Limb (tissue), 2 donors: ENCODE results near the gene SCAPER.
"Not testable (repeated sequence)": the region's sequence is repeated elsewhere in the genome, so short reads cannot be mapped to it uniquely, and the experiment has no call there.

Experiments used
- DNase-seq, 2 donors: peaks; one replicate each; pipeline ENCODE4 v3.0.0-alpha.2; 2016; ENCODE audit errors: extremely low spot score in 2 of 2

The SCAPER gene

DNA sequence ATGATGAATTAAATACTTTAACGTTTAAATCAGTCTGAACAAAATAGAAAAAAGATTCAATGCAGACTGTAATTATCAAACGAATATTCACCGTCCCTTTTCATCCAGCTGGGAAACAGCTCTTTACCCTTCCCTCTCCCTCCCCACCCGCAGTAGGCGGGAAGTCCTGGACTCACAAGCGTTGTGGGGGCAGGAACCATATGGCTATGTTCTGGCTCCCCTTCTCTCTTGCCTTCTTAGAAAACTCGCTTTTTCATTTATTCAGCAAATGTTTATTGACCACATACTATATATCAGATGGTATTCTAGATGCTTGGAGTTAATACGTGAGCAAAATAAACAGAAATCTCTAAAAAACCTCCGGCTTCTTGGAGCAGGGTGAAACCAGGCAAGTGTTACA, 715 bp upstream of the SCAPER start:
- DNase-seq: peak in 1 of 2 donors; percentile 35

DNA sequence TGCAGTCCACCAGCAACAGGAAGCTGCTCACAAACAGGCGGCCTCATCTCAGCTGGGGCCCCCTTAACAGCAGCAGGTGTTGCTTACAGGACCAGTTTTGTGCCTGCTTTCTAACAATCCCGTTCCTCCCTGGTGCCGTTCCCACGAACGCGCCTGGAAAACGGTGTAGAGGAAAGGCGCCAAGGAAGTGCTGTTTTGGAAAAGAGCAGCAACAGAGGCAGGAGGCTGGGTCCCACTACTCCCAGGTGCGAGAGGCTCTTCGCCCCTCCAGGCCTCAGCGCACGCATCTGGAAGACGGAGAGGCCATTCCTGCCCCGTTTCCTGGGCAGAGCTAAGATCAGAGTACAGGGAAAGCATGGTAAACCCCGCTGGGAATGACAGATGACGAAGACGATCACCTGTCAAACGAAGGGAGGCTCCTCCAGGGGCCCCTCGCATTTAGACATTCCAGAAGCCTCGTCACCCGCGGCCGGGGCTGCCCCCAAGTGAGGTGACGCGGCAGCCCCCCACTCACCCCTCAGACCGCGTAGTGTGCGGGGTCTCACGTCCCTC, 603 bp downstream of the SCAPER start:
- DNase-seq: peak in 1 of 2 donors; percentile 17

DNA sequence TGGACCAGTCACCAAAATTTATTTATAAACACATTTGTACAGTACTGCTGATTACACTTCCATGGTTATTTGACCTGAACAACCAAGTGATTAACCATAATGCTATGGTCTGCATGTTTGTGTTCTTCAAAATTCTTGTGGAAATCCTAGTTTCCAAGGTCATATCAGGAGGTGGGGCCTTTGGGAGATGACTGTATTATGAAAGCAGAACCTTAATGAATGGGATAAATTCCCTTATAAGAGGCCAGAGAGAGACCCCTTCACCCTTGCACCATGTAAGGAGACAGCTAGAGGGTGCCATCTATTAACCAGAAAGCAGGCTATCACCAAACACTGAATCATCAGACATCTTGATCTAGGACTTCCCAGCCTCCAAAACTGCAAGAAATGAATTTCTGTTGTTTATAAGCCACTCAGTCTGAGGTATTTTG, 1.9 kb downstream of the SCAPER start:
- no peak for DNase-seq

DNA sequence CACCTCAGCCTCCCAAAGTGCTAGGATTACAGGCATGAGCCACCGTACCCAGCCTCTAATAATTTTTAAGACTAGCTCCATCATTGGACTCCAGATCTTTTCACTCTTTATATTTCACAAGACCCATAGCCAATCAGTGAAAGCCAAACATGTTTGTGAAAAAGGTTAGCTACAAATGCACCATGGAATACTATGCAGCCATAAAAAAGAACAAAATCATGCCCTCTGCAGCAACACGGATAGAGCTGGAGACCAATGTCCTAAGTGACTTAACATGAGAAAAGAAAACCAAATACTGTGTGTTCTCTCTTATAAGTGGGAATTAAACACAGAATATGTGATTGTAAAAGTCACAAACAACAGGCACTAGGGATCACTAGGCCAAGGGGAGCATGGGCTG, 3.2 kb downstream of the SCAPER start:
- DNase-seq: no peak

DNA sequence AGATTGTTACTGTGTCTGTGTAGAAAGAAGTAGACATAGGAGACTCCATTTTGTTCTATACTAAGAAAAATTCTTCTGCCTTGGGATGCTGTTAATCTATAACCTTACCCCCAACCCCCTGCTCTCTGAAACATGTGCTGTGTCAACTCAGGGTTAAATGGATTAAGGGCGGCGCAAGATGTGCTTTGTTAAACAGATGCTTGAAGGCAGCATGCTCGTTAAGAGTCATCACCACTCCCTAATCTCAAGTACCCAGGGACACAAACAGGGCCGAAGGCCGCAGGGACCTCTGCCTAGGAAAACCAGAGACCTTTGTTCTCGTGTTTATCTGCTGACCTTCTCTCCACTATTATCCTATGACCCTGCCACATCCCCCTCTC, 5.2 kb downstream of the SCAPER start:
- not testable (repeated sequence) for DNase-seq

DNA sequence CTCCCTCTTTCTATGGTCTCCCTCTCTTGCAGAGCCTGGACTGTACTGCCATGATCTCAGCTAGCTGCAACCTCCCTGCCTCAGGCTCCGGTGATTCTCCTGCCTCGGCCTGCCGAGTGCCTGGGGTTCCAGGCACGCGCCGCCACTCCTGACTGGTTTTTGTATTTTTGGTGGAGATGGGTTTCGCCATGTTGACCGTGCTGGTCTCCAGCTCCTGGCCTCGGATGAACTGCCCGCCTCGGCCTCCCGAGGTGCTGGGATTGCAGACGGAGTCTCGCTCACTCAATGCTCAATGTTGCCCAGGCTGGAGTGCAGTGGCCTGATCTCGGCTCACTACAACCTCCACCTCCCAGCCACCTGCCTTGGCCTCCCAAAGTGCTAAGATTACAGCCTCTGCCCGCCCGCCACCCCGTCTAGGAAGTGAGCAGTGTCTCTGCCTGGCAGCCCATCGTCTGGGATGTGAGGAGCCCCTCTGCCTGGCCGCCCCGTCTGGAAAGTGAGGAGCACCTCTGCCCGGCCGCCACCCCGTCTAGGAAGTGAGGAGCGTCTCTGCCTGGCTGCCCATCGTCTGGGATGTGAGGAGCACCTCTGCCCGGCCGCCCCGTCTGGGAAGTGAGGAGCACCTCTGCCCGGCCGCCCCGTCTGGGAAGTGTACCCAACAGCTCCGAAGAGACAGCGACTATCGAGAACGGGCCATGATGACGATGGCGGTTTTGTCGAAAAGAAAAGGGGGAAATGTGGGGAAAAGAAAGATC, 5.8 kb downstream of the SCAPER start:
- DNase-seq: not testable (repeated sequence)

DNA sequence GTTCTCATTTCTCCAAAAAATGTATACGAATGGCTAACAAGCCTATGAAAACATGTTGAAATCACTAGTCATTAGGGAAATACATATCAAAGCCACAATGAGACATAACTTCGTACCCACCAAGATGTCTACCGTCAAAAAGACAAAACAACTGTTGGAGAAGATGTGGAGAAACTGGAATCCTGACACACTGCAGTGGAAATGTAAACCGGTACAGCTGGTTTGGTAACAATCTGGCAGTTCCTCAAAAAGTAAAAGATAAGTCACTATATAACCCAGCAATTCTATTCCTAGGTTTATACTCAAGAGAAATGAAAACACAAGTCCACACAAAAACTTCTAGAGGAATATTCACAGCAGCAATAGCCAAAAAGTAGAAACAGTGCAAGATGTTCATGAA, 7.0 kb downstream of the SCAPER start:
- no peak for DNase-seq

DNA sequence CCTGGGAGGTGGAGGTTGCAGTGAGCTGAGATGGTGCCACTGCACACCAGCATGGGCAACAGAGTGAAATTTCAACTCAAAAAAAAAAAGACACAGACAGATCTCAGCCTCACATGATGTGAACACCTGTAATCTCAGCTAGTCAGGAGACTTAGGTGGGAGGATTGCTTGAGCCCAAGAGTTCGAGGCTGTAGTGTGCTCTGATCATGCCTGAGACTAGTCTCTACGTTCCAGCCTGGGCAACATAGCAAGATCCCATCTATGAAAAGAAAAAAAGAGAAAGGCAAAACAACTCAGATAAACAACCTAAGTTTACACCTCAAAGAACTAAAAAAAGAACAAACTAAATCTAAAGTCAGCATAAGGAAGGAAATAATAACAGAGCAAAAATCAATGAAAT, 11.0 kb downstream of the SCAPER start:
- no peak for DNase-seq

DNA sequence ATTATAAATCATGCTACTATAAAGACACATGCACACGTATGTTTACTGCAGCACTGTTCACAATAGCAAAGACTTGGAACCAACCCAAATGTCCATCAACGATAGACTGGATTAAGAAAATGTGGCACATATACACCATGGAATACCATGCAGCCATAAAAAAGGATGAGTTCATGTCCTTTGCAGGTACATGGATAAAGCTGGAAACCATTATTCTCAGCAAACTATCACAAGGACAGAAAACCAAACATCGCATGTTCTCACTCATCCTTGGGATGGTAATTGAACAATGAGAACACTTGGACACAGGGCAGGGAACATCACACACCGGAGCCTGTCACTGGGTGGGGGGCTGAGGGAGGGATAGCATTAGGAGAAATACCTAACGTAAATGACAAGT, 12.3 kb downstream of the SCAPER start:
- DNase-seq: not testable (repeated sequence)

DNA sequence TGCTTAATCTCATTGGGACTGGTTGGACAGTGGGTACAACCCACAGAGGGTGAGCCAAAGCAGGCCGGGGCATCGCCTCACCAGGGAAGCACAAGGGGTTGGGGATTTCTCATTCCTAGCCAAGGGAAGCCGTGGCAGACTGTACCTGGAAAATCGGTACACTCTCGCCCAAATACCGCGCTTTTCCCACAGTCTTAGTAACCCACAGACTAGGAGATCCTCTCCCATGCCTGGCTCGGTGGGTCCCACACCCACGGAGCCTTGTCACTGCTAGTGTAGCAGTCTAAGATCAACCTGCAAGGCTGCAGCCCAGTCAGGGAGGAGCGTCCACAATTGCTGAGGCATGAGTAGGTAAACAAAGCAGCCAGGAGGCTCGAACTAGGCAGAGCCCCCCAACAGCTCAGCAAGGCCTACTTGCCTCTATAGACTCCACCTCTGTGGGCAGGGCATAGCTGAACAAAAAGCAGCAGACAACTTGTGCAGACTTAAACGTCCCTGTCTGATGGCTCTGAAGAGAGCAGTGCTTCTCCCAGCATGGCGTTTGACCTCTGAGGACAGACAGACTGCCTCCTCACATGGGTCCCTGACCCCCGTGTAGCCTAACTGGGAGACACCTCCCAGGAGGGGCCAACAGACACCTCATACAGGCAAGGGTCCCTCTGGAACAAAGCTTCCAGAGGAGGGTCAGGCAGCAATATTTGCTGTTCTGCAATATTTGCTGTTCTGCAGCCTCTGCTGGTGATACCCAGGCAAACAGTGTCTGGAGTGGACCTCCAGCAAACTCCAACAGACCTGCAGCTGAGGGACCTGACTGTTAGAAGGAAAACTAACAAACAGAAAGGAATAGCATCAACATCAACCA, 17.6 kb downstream of the SCAPER start:
- DNase-seq: not testable (repeated sequence)

DNA sequence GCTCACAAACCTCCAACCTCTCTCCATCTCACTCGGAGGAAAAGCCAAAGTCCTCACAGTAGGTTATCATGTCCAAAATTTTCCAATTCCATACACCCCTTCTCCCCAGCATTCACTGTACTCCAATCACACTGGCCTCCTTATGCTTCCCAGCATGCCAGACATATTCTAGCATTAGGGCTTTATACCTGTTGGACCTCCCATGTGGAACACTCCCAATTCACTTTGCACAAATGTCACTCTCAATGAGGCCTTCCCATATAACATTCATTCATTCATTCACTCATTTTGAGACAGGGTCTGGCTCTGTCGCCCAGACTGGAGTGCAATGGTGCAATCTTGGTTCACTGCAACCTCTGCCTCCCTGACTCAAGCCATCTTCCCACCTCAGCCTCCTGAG, 19.9 kb downstream of the SCAPER start:
- DNase-seq: no peak

DNA sequence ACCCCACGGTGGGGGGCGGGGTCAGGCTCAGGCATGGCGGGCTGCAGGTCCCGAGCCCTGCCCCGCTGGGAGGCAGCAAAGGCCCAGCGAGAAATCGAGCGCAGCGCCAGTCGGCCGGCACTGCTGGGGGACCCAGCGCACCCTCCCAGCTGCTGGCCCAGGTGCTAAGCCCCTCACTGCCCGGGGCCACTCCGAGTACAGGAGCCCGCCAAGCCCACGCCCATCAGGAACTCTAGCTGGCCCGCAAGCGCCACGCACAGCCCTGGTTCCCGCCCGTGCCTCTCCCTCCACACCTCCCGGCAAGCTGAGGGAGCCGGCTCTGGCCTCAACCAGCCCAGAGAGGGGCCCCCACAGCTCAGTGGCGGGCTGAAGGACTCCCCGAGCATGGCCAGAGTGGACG, 29.2 kb downstream of the SCAPER start:
- DNase-seq: no peak

DNA sequence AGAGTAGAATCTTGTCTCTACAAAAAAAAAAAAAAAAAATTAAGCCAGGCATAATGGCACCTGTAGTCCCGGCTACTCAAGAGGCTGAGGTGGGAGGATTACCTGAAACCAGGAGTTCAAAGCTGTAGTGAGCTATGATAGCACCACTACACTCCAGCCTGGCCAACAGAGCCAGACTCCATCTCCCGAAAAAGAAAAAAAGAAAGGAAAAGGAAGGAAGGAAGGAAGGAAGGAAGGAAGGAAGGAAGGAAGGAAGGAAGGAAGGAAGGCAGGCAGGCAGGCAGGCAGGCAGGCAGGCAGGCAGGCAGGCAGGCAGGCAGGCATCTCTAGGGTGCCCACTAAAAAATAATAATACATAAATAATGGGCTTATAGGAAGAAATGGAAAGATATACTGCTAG, 32.1 kb downstream of the SCAPER start:
- not testable (repeated sequence) for DNase-seq

DNA sequence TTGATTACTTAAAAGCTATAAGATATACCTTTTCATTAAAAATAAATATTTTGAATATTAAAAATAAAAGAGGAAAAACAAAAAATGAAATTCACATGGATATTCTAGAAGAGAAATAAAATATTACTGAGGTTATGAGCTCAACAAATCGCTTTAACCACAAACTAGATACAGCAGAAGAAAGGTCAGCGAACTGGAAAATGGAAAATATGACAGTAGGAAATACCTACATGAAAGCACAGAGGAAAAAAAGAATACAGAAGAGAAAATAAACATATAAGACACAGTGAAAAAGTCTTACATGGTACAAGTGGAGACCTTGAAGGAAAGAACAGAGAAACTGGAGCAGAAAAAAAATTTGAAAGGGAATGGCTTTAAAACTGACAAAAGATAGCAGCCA, 33.2 kb downstream of the SCAPER start:
- DNase-seq: no peak

DNA sequence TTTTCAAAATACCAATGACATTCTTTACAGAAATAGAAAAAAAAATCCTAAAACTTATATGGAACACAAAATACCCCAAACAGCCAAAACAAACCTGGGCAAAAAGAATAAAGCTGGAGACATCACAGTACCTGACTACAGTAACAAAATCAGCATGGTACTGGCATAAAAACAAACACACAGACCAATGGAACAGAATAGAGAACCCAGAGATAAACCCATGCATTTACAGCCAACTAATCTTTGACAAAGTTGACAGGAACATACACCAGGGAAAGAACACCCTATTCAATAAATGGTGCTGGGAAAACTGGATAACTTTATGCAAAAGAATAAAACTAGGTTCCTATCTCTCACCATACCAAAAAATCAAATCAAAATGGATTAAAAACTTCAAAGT, 36.4 kb downstream of the SCAPER start:
- no peak for DNase-seq

DNA sequence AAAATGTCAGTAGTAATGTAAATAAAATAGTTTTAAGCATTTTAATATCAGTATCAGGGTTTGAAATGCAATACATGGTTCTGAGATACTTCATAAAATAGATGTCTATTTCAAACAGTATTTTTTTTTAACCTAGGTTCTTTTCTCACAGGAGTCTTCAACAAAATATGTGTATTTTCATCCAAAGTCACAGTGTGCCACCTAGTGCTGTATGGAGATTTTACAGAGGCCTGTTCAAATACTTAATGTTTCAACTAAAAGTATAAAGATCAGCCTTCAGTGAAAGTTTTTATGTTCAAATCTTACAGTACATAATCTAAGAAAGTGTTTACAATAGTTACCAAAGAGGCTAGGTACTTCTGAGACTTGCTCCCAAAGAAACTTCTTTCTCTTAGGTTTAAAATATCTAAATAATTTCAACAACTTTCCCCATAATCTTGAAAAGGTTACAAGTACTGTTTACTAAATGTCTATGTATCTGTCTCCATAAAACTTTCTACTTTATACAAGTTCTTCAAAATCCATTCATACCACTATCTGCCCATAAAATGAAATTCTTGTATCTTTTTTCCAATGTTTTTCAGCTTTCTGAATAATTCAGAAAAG, 38.3 kb downstream of the SCAPER start:
- DNase-seq: peak; percentile 36 to 42

DNA sequence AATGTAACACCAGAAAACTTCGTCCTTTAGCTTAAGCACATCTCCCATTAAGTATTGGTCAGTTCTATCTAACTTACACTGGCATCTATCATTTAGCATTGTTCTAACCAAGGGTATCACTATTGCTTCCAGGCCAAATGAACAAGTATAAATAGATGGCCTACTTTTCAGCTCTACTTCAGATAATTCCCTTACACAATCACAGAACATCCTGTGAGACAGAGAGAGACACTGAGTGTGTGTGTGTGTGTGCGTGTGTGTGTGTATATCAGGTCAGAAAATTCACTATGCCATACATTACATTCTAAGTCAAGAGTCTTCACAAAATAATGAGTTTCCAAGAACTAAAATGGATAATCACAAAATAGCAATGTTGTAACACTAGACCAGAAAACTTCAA, 39.1 kb downstream of the SCAPER start:
- DNase-seq: no peak

DNA sequence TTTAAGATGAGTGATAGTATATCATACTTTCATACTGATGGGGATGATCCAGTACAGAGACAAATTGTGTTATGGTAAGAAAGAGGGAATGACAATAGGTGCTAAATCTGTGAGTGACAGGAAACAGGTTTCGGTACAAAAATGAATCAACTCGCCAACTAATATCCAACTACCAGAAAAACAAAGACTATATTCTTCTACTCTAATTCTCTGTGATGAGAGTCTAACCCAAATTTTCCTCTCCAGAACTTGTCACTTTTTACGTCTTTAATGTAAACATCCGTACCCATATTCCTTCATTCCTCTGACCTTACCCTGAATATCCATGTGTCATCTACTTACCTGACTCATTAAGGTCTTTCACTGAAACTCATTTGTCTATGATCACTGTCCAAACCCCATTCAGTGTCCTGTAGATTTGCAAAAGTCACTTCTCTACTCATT, 39.6 kb downstream of the SCAPER start:
- no peak for DNase-seq

DNA sequence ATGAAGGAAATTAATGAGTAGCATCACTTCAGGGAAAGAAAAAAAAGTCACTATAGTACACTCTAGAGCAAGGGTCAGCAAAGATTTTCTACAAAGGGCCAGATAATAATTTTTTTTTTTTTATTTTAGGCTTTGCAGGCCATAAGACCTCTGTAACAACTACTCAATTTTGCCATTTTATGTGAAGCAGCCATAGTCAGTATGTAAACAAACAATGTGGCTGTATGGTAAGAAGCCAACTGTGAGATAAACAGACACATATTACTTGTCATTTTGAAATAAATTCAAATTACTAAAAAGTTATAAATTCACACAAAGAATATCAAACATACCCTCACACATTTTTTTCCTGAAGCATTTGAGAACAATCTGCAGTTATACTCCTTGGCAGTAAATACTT, 40.6 kb downstream of the SCAPER start:
- DNase-seq: no peak

DNA sequence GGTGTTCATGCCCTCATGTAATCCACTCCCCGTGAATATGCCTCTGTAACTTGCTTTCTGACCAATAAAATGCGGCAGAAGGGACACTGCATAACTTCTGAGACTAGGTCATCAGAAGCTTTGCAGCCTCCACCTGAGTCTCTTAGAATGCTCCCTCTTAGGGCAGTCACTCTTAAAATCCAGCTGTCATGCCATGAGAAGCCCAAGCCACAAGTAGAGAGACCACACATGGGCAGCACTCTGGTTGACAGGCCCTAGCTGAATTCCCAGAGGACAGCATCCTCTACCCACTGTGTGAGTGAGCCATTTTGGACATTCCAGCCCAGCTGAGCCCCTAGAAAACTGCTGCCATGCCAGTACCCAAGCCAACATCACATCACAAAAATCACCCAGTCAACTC, 41.4 kb downstream of the SCAPER start:
- no peak for DNase-seq

DNA sequence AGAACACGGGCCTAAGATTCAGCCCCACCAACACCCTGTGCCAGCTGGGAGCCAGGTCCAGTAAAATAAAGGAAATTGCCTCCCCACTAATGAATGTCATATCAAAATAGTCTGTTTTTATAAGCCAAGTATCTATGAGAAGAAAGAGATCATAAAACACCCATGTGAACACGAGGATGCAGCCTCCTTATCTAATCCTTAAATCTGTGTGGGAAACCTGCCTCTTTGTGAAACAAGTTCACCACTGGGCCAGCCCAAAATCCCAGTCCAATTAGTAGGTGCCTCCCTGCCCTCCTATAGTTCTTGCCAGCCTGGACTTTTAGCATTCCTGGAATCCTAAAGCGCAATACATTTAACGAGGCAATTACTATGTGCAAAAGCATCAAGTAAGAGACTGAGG, 42.0 kb downstream of the SCAPER start:
- DNase-seq: no peak

DNA sequence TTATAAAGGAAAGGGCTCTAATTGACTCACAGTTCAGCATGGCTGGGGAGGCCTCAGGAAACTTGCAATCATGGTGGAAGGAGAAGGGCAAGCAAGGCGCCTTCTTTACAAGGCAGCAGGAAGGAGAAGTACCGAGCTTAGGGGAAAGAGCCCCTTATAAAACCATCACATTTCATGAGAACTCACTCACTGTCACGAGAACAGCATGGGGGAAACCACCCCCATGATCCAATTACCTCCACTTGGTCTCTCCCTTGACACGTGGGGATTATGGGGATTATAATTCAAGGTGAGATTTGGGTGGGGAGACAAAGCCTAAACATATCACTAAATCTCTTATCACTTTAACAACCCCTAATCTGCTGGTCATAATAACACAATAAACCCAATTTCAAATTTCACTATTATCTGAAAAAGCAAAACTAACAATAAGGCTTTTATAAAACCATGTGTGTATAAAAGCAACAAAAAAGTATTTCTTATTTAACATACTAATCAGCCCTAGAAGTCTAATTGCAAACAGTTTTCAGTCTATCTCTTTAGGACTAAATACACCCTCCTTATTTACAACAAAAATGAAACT, 43.2 kb downstream of the SCAPER start:
- no peak for DNase-seq
